SH-SY5Y (cell line): ENCODE results near the gene DNALI1.

ENCODE experiments used
- GATA2 ChIP-seq: IDR thresholded peaks from 2 replicates; pipeline ENCODE4 v1.6.1; 2011; ENCODE audit warnings: mild to moderate bottlenecking, low read depth, low read length
- GATA3 ChIP-seq: IDR thresholded peaks from 2 replicates; pipeline ENCODE4 v1.6.1; 2011; ENCODE audit warnings: low read depth, mild to moderate bottlenecking, low read length, moderate library complexity

The DNALI1 gene

GRCh38 chr1:37556712-37557196 is at the start of gene DNALI1:
Gene DNALI1 (plus strand): TSS chr1:37556940. CDS start chr1:37556995, 55 bp downstream.
- TF ChIP-seq GATA3 = no peak
- no peak for TF ChIP-seq GATA2

- TF ChIP-seq GATA2 (no peak), GATA3 (no peak)
Observed at GRCh38 chr1:37509181-37509580, 47.6 kb upstream of the DNALI1 start.

GRCh38 chr1:37513795-37514349 is 42.9 kb upstream of the DNALI1 start:
- TF ChIP-seq GATA2 (no peak), GATA3 (no peak)

GRCh38 chr1:37514350-37515184 is 42.2 kb upstream of the DNALI1 start, which contains the start of gene MEAF6:
Gene MEAF6 (minus strand): TSS chr1:37514766. CDS start chr1:37514746, 20 bp downstream.
- TF ChIP-seq GATA2 (no peak), GATA3 (no peak)

GRCh38 chr1:37515185-37516034 is 41.3 kb upstream of the DNALI1 start:
- no peak for TF ChIP-seq GATA2
- TF ChIP-seq GATA3 = no peak

- no peak for TF ChIP-seq GATA2
- no peak for TF ChIP-seq GATA3
Observed at GRCh38 chr1:37517569-37517968, 39.2 kb upstream of the DNALI1 start.

GRCh38 chr1:37519613-37520012 is 37.1 kb upstream of the DNALI1 start:
- TF ChIP-seq GATA2 (no peak), GATA3 (no peak)

- TF ChIP-seq GATA3 (no peak), GATA2 (no peak)
Observed at GRCh38 chr1:37533317-37534093, 23.2 kb upstream of the DNALI1 start.

GRCh38 chr1:37537378-37537777 is 19.4 kb upstream of the DNALI1 start:
- TF ChIP-seq GATA3 (no peak), GATA2 (no peak)

- no peak for TF ChIP-seq GATA2
- TF ChIP-seq GATA3 = no peak
Observed at GRCh38 chr1:37540036-37540785, 16.5 kb upstream of the DNALI1 start.

GRCh38 chr1:37544530-37544929 is 12.2 kb upstream of the DNALI1 start:
- TF ChIP-seq GATA3 = no peak
- no peak for TF ChIP-seq GATA2

GRCh38 chr1:37545019-37545418 is 11.7 kb upstream of the DNALI1 start:
- TF ChIP-seq GATA3 (no peak), GATA2 (no peak)

GRCh38 chr1:37549341-37549740 is 7.4 kb upstream of the DNALI1 start:
- TF ChIP-seq GATA2 (no peak), GATA3 (no peak)
